ENCODE data around the gene GPC5. TPM values are rescaled to one million over a fixed set of nuclear protein-coding genes. Genes with fewer than 3 reads are reported as not detected.

GPC5 gene
- total and polyA plus RNA-seq, 2 donors (not counting 3 experiments of a cell fraction or from before 2014, with no cell fraction given) = 0.59 to 0.97 TPM

DNA sequence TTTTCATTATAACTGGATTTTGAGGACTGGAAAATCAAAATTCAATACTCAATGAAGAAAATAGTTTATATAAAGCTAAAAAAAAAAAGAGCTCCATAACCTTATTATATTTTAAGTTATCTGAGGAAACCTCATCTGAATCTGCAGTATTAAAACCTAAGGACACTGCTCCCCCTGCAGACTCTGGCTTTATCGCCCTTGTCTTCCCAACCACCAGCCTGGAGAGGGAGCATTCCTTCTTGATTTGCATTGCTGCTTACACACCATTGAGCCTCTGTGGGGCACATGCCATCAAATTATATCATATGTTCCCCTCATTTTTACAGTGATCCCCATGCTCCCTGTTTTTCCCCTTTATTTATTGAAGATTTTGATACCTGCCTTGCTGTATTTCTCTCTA is 956.8 kb downstream of the GPC5 start:
- no TSS peak for BruUV-seq (replicated peaks)

DNA sequence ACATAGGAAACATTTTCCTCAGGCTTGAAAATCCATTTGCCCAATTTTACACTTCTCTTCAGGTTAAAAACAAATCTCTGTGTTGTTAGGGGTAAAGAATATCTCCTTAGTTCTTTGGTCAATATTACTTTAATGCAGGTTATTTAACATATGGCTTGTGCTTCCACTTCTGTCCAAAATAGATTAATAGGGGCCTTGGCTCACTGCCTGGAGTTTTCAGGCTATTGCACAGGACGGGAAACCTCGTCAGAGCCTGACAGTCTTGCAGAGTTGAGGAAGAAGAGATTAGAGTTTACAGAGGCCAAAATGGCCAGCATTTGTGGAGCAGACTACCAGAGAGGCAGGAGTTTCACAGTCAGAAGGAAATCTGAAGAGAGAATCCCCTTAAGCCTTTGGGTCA is 964.3 kb downstream of the GPC5 start:
- Histone ChIP-seq H3K4me2 (ENCODE audit: insufficient read depth, low read length) (no peak overlapping the region), H3K79me2 (ENCODE audit: control insufficient read depth, insufficient read depth, low read length) (no peaks in the 10 kb centered on the region), H2AFZ (ENCODE audit: low read depth, low read length) (no peak overlapping the region), H3K9ac (replicated peaks; ENCODE audit: extremely low read depth, insufficient read depth, low read length) (no peak overlapping the region), H3K4me1 (ENCODE audit: control insufficient read depth, extremely low read depth, insufficient read depth, low read length) (no peaks in the 10 kb centered on the region), H3K9me1 (replicated peaks; ENCODE audit: control insufficient read depth, extremely low read depth, insufficient read depth, low read length) (no peaks in the 10 kb centered on the region), H3K27ac (ENCODE audit: insufficient read depth, low read depth, low read length) (no peak overlapping the region), H3K9me3 (replicated peaks; ENCODE audit: control insufficient read depth, insufficient read depth, low read length) (peaks cover 2% of the 10 kb centered on the region), H3K36me3 (ENCODE audit: control insufficient read depth in 2 of 2, extremely low read depth in 1 of 2, insufficient read depth in 2 of 2, low read length in 2 of 2) (no peaks in the 10 kb centered on the region), H3K4me3 (replicated peaks in 1 of 3; ENCODE audit: insufficient read depth in 1 of 3, low read depth in 1 of 3, low read length in 3 of 3) (no peak overlapping the region), H4K20me1 (replicated peaks; ENCODE audit: control insufficient read depth, extremely low read depth, insufficient read depth, low read length) (no peaks in the 10 kb centered on the region), H3K27me3 (ENCODE audit: control insufficient read depth in 2 of 2, insufficient read depth in 2 of 2, low read length in 2 of 2) (no peaks in the 10 kb centered on the region)
- TF ChIP-seq, protein P1, sequence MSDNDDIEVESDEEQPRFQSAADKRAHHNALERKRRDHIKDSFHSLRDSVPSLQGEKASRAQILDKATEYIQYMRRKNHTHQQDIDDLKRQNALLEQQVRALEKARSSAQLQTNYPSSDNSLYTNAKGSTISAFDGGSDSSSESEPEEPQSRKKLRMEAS (IDR thresholded peaks at IDR 0.05; ENCODE audit: insufficient read depth, insufficient read length) = no peak
- no peak for TF ChIP-seq GATA2 (IDR thresholded peaks at IDR 0.05; ENCODE audit: insufficient read depth, insufficient read length, low read depth, low read length)
- TF ChIP-seq POLR2A (IDR thresholded peaks at IDR 0.05; ENCODE audit: low read depth, low read length) = no peak
- TF ChIP-seq JUN (IDR thresholded peaks at IDR 0.05; ENCODE audit: borderline replicate concordance, insufficient read depth, insufficient read length, low read depth) = no peak
- no peak for TF ChIP-seq MYC (IDR thresholded peaks at IDR 0.05; ENCODE audit: low read depth, low read length)
- TF ChIP-seq EZH2 (IDR thresholded peaks at IDR 0.05; ENCODE audit: borderline replicate concordance, low read depth, low read length, severe bottlenecking) = no peak
- TF ChIP-seq POLR2AphosphoS5 (IDR thresholded peaks at IDR 0.05; ENCODE audit: insufficient read depth, low read depth, low read length) = no peak
- no peak for TF ChIP-seq FOS (IDR thresholded peaks at IDR 0.05; ENCODE audit: borderline replicate concordance, insufficient read depth, low read length)
- TF ChIP-seq, protein P2, sequence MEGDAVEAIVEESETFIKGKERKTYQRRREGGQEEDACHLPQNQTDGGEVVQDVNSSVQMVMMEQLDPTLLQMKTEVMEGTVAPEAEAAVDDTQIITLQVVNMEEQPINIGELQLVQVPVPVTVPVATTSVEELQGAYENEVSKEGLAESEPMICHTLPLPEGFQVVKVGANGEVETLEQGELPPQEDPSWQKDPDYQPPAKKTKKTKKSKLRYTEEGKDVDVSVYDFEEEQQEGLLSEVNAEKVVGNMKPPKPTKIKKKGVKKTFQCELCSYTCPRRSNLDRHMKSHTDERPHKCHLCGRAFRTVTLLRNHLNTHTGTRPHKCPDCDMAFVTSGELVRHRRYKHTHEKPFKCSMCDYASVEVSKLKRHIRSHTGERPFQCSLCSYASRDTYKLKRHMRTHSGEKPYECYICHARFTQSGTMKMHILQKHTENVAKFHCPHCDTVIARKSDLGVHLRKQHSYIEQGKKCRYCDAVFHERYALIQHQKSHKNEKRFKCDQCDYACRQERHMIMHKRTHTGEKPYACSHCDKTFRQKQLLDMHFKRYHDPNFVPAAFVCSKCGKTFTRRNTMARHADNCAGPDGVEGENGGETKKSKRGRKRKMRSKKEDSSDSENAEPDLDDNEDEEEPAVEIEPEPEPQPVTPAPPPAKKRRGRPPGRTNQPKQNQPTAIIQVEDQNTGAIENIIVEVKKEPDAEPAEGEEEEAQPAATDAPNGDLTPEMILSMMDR (IDR thresholded peaks at IDR 0.05; ENCODE audit: extremely low read depth in 1 of 2, insufficient read depth in 1 of 2, low read depth in 1 of 2, low read length in 2 of 2) = no peak
- ChIA-PET CTCF (no interaction called here), POLR2A (no interaction called here)
- dilution Hi-C loops (cut with MboI; ENCODE audit: extremely low pct_ligation_motif_present, low sequenced_read_pairs) (no loop called here), intact Hi-C loops (cut with micrococcal nuclease) (no loop called here)
- no TSS peak for BruUV-seq (replicated peaks)
- FAIRE-seq (no peak), DNase-seq (ENCODE audit: low read depth, low spot score) (no peak)

More for the DNA sequence above, 956.8 kb downstream of the GPC5 start:
- Histone ChIP-seq H3K9ac (replicated peaks; ENCODE audit: extremely low read depth, insufficient read depth, low read length) (no peak overlapping the region), H3K79me2 (ENCODE audit: control insufficient read depth, insufficient read depth, low read length) (no peaks in the 10 kb centered on the region), H3K4me1 (ENCODE audit: control insufficient read depth, extremely low read depth, insufficient read depth, low read length) (no peaks in the 10 kb centered on the region), H3K4me3 (replicated peaks in 1 of 3; ENCODE audit: insufficient read depth in 1 of 3, low read depth in 1 of 3, low read length in 3 of 3) (no peak overlapping the region), H2AFZ (ENCODE audit: low read depth, low read length) (no peak overlapping the region), H3K27me3 (ENCODE audit: control insufficient read depth in 2 of 2, insufficient read depth in 2 of 2, low read length in 2 of 2) (no peaks in the 10 kb centered on the region), H3K27ac (ENCODE audit: insufficient read depth, low read depth, low read length) (no peak overlapping the region), H3K9me1 (replicated peaks; ENCODE audit: control insufficient read depth, extremely low read depth, insufficient read depth, low read length) (no peaks in the 10 kb centered on the region), H3K9me3 (replicated peaks; ENCODE audit: control insufficient read depth, insufficient read depth, low read length) (no peaks in the 10 kb centered on the region), H4K20me1 (replicated peaks; ENCODE audit: control insufficient read depth, extremely low read depth, insufficient read depth, low read length) (no peaks in the 10 kb centered on the region), H3K36me3 (ENCODE audit: control insufficient read depth in 2 of 2, extremely low read depth in 1 of 2, insufficient read depth in 2 of 2, low read length in 2 of 2) (no peaks in the 10 kb centered on the region), H3K4me2 (ENCODE audit: insufficient read depth, low read length) (no peak overlapping the region)
- ChIA-PET CTCF (no interaction called here), POLR2A (no interaction called here)
- dilution Hi-C loops (cut with MboI; ENCODE audit: extremely low pct_ligation_motif_present, low sequenced_read_pairs) (no loop called here), intact Hi-C loops (cut with micrococcal nuclease) (no loop called here)
- no peak for FAIRE-seq
- DNase-seq (ENCODE audit: low read depth, low spot score) = no peak
- TF ChIP-seq, protein P2 (IDR thresholded peaks at IDR 0.05; ENCODE audit: extremely low read depth in 1 of 2, insufficient read depth in 1 of 2, low read depth in 1 of 2, low read length in 2 of 2) = no peak
- TF ChIP-seq EZH2 (IDR thresholded peaks at IDR 0.05; ENCODE audit: borderline replicate concordance, low read depth, low read length, severe bottlenecking) (no peak), FOS (IDR thresholded peaks at IDR 0.05; ENCODE audit: borderline replicate concordance, insufficient read depth, low read length) (no peak)

Measured in endothelial cell of umbilical vein (primary cell).